SK-N-SH (cell line): Measurements from ENCODE around the gene GALNTL6. TPM values are rescaled to one million over a fixed set of nuclear protein-coding genes. Genes with fewer than 3 reads are reported as not detected.
"Not testable (repeated sequence)": the region's sequence is repeated elsewhere in the genome, so short reads cannot be mapped to it uniquely, and the experiment has no call there.

Experiments
- CTCF ChIA-PET: fragments of 300-600, 350-600 bp; formaldehyde crosslinking; extraction: SDS; loops from one replicate; lab custom pipeline; 2021; lab: Yijun Ruan, JAX
- POLR2A ChIA-PET: fragments of 350-600 bp; sonication (Branson Sonifier 250); formaldehyde crosslinking; extraction: SDS; loops from one replicate; lab custom pipeline; 2020; ENCODE audit warnings: antibody characterized with exemption, inconsistent platforms; lab: Yijun Ruan, JAX
- DNase-seq: peaks from one replicate; pipeline ENCODE4 v3.0.0; 2012
- H2AFZ ChIP-seq: fragments of 200-600 bp; sonication (generic); 2 replicates; pipeline ENCODE4 v1.8.1; 2016; ENCODE audit warnings: antibody characterized with exemption, mild to moderate bottlenecking, low read depth
- H3F3A ChIP-seq: fragments of 200-600 bp; sonication (generic); replicated peaks from 2 replicates; pipeline ENCODE3; 2016; ENCODE audit warnings: antibody characterized with exemption, mild to moderate bottlenecking; ENCODE audit not compliant: insufficient read depth
- H3K27ac ChIP-seq, 2 experiments: fragments of 200-500 bp in 1 of 2; fragments of 200-600 bp in 1 of 2; sonication (Bioruptor generic) in 1 of 2; sonication (generic), shearing (Covaris generic) in 1 of 2; 2 replicates each; pipeline versions ENCODE4 v1.5.1 to v1.6.1; 2014 to 2016; ENCODE audit warnings: low read depth in 2 of 2, inconsistent platforms in 1 of 2, low read length in 1 of 2, mild to moderate bottlenecking in 1 of 2, mixed read lengths in 1 of 2
- H3K27me3 ChIP-seq: fragments of 200-600 bp; sonication (generic), shearing (Covaris generic); 2 replicates; pipeline ENCODE4 v1.6.1; 2016; ENCODE audit warnings: mixed run types; ENCODE audit not compliant: insufficient read depth
- H3K36me3 ChIP-seq, 2 experiments: fragments of 200-500 bp in 1 of 2; fragments of 200-600 bp in 1 of 2; sonication (Bioruptor generic) in 1 of 2; sonication (generic) in 1 of 2; replicated peaks in 1 of 2; 2 replicates each; pipeline versions ENCODE3 to v1.5.1; 2014 to 2016; ENCODE audit warnings: low read length in 1 of 2, mild to moderate bottlenecking in 1 of 2; ENCODE audit not compliant: insufficient read depth in 2 of 2, control insufficient read depth in 1 of 2
- H3K4me1 ChIP-seq, 2 experiments: fragments of 200-500 bp in 1 of 2; fragments of 200-600 bp in 1 of 2; sonication (Bioruptor generic) in 1 of 2; sonication (generic), shearing (Covaris generic) in 1 of 2; 2 replicates each; pipeline versions ENCODE4 v1.5.1 to v1.6.1; 2014 to 2016; ENCODE audit warnings: low read depth in 1 of 2, low read length in 1 of 2, mixed run types in 1 of 2; ENCODE audit not compliant: insufficient read depth in 2 of 2, control insufficient read depth in 1 of 2
- H3K4me2 ChIP-seq: fragments of 200-600 bp; sonication (generic), shearing (Covaris generic); 2 replicates; pipeline ENCODE4 v1.6.1; 2017; ENCODE audit warnings: mixed run types
- H3K4me3 ChIP-seq, 2 experiments: fragments of 200-500 bp in 1 of 2; fragments of 200-600 bp in 1 of 2; sonication (Bioruptor generic) in 1 of 2; sonication (generic), shearing (Covaris generic) in 1 of 2; 2 replicates each; pipeline versions ENCODE4 v1.5.1 to v1.8.1; 2014 to 2016; ENCODE audit warnings: low read depth in 2 of 2, inconsistent platforms in 1 of 2, low read length in 1 of 2, mild to moderate bottlenecking in 1 of 2, mixed read lengths in 1 of 2, moderate library complexity in 1 of 2
- H3K79me2 ChIP-seq: fragments of 200-600 bp; sonication (generic); 2 replicates; pipeline ENCODE4 v1.8.1; 2017; ENCODE audit warnings: mild to moderate bottlenecking; ENCODE audit not compliant: insufficient read depth
- H3K9ac ChIP-seq: fragments of 200-600 bp; sonication (generic); 2 replicates; pipeline ENCODE4 v1.6.1; 2017; ENCODE audit warnings: mixed run types
- H3K9me2 ChIP-seq: fragments of 200-600 bp; sonication (generic); 2 replicates; pipeline ENCODE4 v1.6.1; 2017; ENCODE audit warnings: mixed run types
- H3K9me3 ChIP-seq: fragments of 200-600 bp; sonication (generic); 2 replicates; pipeline ENCODE4 v1.6.1; 2017; ENCODE audit warnings: mixed run types, mild to moderate bottlenecking, moderate library complexity
- H4K20me1 ChIP-seq: fragments of 200-600 bp; sonication (generic); 2 replicates; pipeline ENCODE4 v1.6.1; 2017; ENCODE audit warnings: mild to moderate bottlenecking, mixed run types; ENCODE audit not compliant: insufficient read depth
- CTCF ChIP-seq: fragments of 200-600 bp; sonication (generic); IDR thresholded peaks from 2 replicates; pipeline ENCODE4 v1.6.1; 2017; ENCODE audit warnings: antibody characterized with exemption, mild to moderate bottlenecking, moderate library complexity
- GATA2 ChIP-seq: sonication (generic); formaldehyde crosslinking; IDR thresholded peaks from 2 replicates; pipeline ENCODE4 v1.5.0; 2020; ENCODE audit warnings: mild to moderate bottlenecking, missing genetic modification reagents
- SMC3 ChIP-seq: IDR thresholded peaks from 2 replicates; pipeline ENCODE4 v1.6.1; 2012; ENCODE audit warnings: low read depth, low read length, improper control_type of control experiment
- WGBS: methylation state at CpG from one replicate; pipeline ENCODE4 v1.1.6; 2017; ENCODE audit warnings: low lambda C conversion rate; 5-methylcytosine and 5-hydroxymethylcytosine counted together
- polyA plus RNA-seq, 3 experiments: library from polyadenylated mRNA; depleted of rRNA; stranded (reverse); fragments of >200 nt; gene quantifications; 2 replicates each; pipeline ENCODE4 v1.2.3, GENCODE V29; 2012
- TF ChIP-seq, protein P1 (sequence below): fragments of 150-350 bp; IDR thresholded peaks from 2 replicates; pipeline ENCODE4 v1.6.1; 2016; ENCODE audit warnings: mild to moderate bottlenecking, low read depth, low read length
- TF ChIP-seq, protein P2 (sequence below): fragments of 150-350 bp; IDR thresholded peaks from 2 replicates; pipeline ENCODE4 v1.6.1; 2017; ENCODE audit warnings: antibody characterized with exemption, low read length, low read depth, borderline replicate concordance

GALNTL6 gene
- polyA plus RNA-seq, 1 of the 3 experiments (the other 2 are of a cell fraction): 0.07 TPM

- 70% methylated on average over 12 of the region's 14 CpGs for WGBS
- POLR2A ChIA-PET: no interaction called here
- H3K9me2 ChIP-seq: no peaks in the 10 kb centered on the region
- no peak for DNase-seq
- TF ChIP-seq, protein P1, sequence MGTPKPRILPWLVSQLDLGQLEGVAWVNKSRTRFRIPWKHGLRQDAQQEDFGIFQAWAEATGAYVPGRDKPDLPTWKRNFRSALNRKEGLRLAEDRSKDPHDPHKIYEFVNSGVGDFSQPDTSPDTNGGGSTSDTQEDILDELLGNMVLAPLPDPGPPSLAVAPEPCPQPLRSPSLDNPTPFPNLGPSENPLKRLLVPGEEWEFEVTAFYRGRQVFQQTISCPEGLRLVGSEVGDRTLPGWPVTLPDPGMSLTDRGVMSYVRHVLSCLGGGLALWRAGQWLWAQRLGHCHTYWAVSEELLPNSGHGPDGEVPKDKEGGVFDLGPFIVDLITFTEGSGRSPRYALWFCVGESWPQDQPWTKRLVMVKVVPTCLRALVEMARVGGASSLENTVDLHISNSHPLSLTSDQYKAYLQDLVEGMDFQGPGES: no peak
- TF ChIP-seq, protein P2, sequence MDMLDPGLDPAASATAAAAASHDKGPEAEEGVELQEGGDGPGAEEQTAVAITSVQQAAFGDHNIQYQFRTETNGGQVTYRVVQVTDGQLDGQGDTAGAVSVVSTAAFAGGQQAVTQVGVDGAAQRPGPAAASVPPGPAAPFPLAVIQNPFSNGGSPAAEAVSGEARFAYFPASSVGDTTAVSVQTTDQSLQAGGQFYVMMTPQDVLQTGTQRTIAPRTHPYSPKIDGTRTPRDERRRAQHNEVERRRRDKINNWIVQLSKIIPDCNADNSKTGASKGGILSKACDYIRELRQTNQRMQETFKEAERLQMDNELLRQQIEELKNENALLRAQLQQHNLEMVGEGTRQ: no peak
- TF ChIP-seq CTCF: no peak
- no peak for TF ChIP-seq SMC3
- TF ChIP-seq GATA2: no peak
- TF ChIP-seq, all 33 proteins: peak for 0
- no peaks in the 10 kb centered on the region for H3K79me2 ChIP-seq
- CTCF ChIA-PET: no interaction called here
- no peaks in the 10 kb centered on the region for H3K27me3 ChIP-seq
- no peaks in the 10 kb centered on the region for H3K36me3 ChIP-seq
- no peak overlapping the region for H2AFZ ChIP-seq
- no peak overlapping the region for H3K4me3 ChIP-seq
- no peak overlapping the region for H3K9ac ChIP-seq
- H3K27ac ChIP-seq: no peak overlapping the region
- no peak overlapping the region for H3K4me2 ChIP-seq
- H3K9me3 ChIP-seq: no peaks in the 10 kb centered on the region
- no peaks in the 10 kb centered on the region for H4K20me1 ChIP-seq
- no peaks in the 10 kb centered on the region; a peak in 1 of 4 replicates for H3K4me1 ChIP-seq
- no peaks in the 10 kb centered on the region for H3F3A ChIP-seq
These were observed 1162.5 kb downstream of the GALNTL6 start for GRCh38 chr4:172975651-172976229.

DNA sequence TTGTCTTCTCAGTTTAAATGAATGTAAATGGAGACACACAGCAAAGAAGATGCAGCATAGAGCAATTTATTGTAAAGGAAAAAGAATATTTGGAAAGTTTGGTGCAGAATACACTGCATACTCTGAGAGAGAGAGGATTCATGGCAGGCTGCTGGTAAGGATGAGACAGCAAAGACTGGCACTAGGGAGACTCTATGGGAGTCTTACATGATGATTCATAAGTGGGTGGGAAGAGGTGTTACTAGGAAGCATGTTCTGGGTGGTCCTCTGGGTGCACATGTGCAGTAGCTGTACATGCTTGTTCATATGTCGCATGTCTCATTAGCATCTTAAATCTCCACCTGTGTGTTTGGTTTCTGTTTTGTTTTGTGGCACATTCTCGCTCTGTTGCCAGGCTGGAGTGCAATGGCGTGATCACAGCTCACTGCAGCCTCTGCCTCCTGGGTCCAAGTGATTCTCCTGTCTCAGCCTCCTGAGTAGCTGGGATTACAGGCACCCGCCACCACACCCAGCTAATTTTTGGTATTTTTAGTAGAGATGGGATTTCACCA lies 1164.4 kb downstream of the GALNTL6 start:
- H4K20me1 ChIP-seq, H3K9me2 ChIP-seq, DNase-seq, H3K4me2 ChIP-seq, H3K9ac ChIP-seq, H3K9me3 ChIP-seq, H3K79me2 ChIP-seq, H3K4me1 ChIP-seq, H3K27ac ChIP-seq, H3K27me3 ChIP-seq, H3F3A ChIP-seq, H3K36me3 ChIP-seq, POLR2A ChIA-PET, H3K4me3 ChIP-seq: not testable (repeated sequence)
- H2AFZ ChIP-seq: 0 out of 2 replicates have a peak overlapping the region, but pooled peaks have one; percentile 18
- WGBS: 53% methylated on average over 4 of the region's 4 CpGs
- CTCF ChIA-PET: interaction anchor here (1.9 kb wide), 1 partner anchor 36 kb away, joined by 5 read pairs; no protein-coding TSS in a partner anchor
